Measurements from ENCODE around the gene PPIP5K1.

PPIP5K1 gene

DNA sequence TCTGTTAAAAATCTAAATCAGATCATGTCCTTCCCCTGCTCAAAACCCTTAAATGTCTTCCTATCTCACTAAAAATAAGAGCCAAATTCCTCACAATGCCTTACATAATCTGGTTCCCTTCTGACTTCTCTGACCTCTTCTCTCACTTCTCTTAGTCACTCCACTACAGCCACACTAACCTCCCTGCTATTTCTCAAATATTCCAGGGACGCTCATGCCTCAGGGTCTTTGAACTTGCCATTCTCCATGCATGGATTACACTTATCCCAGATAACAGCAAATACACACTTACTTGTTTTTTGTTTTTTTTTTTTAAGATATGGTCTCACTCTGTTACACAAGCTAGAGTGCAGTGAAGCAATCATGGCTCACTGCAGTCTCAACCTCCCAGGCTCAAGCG is 105.6 kb downstream of the PPIP5K1 start:
- H3K36me3 ChIP-seq (ENCODE audit: insufficient read depth), result no peaks in the 10 kb centered on the region
- H3K27ac ChIP-seq, result no peak overlapping the region
- TF ChIP-seq, protein P1, sequence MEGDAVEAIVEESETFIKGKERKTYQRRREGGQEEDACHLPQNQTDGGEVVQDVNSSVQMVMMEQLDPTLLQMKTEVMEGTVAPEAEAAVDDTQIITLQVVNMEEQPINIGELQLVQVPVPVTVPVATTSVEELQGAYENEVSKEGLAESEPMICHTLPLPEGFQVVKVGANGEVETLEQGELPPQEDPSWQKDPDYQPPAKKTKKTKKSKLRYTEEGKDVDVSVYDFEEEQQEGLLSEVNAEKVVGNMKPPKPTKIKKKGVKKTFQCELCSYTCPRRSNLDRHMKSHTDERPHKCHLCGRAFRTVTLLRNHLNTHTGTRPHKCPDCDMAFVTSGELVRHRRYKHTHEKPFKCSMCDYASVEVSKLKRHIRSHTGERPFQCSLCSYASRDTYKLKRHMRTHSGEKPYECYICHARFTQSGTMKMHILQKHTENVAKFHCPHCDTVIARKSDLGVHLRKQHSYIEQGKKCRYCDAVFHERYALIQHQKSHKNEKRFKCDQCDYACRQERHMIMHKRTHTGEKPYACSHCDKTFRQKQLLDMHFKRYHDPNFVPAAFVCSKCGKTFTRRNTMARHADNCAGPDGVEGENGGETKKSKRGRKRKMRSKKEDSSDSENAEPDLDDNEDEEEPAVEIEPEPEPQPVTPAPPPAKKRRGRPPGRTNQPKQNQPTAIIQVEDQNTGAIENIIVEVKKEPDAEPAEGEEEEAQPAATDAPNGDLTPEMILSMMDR (conservative IDR thresholded peaks at IDR 0.05; ENCODE audit: low read depth, low read length), result no peak
- H2AFZ ChIP-seq (ENCODE audit: low read depth), result no peak overlapping the region
- no peaks in the 10 kb centered on the region for H3K79me2 ChIP-seq (ENCODE audit: insufficient read depth, low read depth)
- no peak overlapping the region for H3K4me2 ChIP-seq
- H4K20me1 ChIP-seq (ENCODE audit: insufficient read depth), result no peaks in the 10 kb centered on the region
- H3K4me3 ChIP-seq (IDR thresholded peaks at IDR 0.05; ENCODE audit: insufficient read depth, low read depth, low read length), result no peak overlapping the region
- peaks cover 3% of the 10 kb centered on the region for H3K4me1 ChIP-seq (ENCODE audit: low read depth, poor library complexity, severe bottlenecking)
- H3K9ac ChIP-seq, result no peak overlapping the region
- H3K27me3 ChIP-seq (ENCODE audit: insufficient read depth, low read depth), result no peaks in the 10 kb centered on the region
